T47D (cell line): ENCODE results near the gene TNFAIP8.
A peak's percentile ranks its signal among the peaks of the same experiment; 100 is the strongest.

Experiments
- DNase-seq, 2 experiments: peaks; one replicate each; pipeline versions ENCODE4 v3.0.0 to v3.0.0-alpha.2; 2011 to 2012; ENCODE audit warnings: low read depth in 1 of 2, low spot score in 1 of 2
- JUND ChIP-seq: IDR thresholded peaks from 2 replicates; pipeline ENCODE4 v1.6.1; 2012; ENCODE audit warnings: low read depth
- in situ Hi-C: cut with HindIII; loops from 2 replicates; pipeline ENCODE4 v1.10.0; 2016; ENCODE audit warnings: low sequenced_read_pairs, low pct_unique_long_range_greater_than_20kb

The TNFAIP8 gene

DNA sequence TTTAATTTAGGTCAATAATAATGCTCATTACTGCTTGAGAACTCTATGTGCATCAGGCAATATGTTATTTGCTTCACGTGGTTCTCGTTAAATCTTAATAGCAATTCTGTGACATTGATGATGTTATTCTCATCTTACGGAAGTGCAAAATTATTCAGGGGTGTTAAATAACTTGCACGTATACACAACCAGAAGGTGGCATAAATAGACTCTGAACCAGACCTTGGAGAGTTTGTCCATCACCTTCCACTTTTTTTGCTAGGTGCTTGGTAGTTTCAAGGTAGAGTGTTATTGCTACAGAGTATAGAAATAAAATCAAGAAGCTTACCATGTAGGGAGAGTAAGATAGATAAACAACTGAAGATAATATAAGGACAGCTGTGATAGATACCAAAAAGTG, 23.6 kb upstream of the TNFAIP8 start:
- no peak for DNase-seq
- in situ Hi-C loops: no loop called here
- TF ChIP-seq JUND: no peak

DNA sequence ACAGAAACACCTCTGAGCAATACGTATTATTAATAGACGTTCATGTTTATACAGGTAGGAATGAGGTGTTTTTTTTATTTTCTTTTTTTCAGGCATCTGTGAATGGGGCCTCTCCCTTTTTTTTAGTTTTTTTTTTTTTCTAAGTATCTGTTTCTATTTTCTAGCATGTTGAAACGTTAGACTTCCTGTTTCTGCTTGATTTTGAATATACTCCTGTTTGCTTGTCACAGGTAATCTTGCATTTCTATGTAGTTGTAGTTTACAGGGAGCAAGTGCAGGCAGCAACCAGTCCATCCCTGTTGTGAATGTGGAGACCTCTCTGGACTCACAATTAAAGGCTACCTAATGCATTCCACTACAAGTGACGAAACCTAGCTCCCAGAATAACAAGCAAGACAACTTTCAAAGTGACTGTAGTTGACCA, 22.8 kb upstream of the TNFAIP8 start:
- peak in 1 of 2 experiments; percentile 55 for DNase-seq
- in situ Hi-C loops: no loop called here
- TF ChIP-seq JUND: no peak

DNA sequence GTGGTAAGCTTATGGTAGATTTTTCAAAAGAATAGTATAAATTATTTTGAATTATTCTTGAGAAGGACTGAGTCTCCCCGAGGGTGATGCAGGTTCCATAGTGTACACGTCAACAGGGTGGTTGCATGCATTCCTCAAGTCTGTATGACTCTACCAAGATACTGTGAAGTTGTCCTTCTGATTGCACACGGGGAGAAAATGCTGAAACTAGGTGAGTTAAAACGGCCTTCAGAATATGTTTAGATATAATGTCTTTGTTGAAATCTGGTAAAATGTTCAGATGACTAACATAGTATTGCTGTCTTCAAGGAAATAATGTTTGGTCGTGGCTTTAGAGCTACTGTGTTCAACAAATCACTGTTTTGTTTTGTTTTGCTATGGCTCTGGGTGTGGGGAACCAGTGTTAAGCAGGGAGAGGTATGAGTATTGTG, 22.4 kb upstream of the TNFAIP8 start:
- in situ Hi-C loops: no loop called here
- DNase-seq: no peak

DNA sequence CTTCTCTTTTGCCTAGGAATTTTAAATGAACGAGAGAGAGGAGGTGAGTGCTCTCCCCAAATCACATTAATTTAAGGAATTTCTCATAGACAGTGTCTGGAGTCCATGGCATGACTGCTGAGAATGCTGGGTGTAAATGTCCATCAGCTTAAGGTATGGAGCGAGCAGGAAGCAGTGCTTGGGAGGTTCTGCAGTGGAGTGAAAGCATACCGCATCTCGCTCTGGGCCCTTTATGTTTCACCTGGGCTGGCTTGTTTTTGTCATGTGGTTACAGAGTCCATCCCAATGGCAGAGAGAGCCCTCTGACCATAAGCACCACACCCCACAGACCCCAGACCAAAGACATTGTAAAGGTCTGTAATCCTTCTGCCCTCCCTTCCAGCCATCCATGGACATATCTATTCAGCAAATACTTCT, 20.6 kb upstream of the TNFAIP8 start:
- in situ Hi-C loops: no loop called here
- no peak for DNase-seq
- no peak for TF ChIP-seq JUND

More for the DNA sequence above, 22.4 kb upstream of the TNFAIP8 start:
- TF ChIP-seq JUND: no peak

DNA sequence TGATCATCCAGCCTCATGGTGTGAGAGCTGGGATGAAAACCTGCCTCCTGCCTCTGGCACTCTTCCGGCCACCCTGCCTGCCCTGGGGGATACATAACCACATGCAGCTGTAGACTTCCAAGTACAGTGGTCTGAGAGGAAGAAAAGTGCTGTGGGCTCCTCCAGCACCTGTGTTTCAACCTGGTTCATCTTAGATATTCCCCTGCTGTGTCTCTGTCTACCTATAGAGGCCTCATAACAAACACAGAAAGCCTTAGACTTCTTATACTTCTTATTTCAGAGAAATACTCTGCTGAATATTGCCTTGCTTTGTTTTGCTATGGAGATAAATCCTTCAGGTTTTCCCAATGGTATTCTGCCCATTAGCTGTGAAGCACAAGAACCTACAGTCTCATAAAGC, 19.6 kb upstream of the TNFAIP8 start:
- DNase-seq: no peak
- TF ChIP-seq JUND: no peak
- in situ Hi-C loops: no loop called here

DNA sequence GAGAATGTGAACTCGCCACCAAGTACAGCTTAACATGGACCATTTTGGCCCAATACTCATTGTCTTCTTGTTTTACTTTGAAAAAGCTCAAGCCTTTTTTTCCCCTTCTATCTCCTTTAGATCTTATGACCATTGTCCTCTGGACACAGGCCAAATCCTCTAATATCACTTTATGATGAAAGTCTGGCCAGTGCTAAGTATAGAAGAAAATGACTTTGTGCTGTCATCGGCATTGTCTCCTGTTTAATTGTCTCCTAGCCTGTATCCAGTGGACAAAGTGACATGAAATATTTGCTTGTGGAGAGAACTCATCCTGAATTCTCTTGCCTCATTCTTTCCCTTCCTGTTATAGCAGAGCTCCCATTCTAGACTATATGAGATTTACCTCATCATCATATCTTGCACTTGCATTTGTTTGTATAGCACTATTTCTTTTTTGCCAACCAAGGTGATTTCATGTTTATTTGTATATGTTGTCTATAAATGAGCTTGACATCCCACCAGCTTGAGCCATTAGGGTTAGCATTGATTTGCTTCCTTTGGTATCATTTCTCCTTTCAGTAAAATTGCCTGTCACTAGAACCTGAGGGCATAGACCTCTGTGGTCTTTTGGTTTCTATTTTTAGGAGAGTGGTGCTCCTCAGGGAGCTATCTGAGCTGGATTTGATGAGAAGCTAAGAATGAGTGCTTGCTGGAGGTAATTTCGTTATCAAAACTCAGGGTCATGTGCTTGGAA, 18.8 kb upstream of the TNFAIP8 start:
- DNase-seq: no peak
- in situ Hi-C loops: no loop called here
- no peak for TF ChIP-seq JUND

DNA sequence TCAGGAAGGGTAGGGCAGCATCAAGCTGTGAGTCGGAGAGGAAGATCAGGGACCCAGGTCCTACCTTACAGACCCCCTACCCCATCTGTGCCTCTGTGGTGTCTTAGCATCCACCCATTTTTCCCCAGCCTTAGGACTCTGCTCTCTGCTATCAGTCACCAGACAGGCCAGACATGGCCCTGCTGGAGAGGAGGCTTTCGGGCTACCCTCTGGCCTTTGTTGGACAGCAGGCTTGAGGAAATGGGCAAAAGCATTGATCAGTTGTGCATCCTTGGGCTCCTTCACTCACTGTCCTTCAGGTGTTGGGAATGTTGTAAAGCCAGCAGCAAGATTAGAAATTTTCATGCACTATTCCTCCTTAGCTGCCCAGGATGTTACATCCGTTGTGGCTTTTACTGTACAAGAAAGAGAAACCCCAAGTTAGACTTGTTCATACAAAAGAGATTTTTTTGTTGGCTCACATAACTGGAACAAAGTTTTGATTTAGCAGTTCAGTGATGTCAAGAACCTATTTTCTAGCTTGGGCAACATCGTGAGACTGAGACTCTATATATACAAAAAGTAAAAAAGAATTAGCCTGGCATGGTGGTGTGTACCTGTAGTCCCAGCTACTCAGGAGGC, 17.4 kb upstream of the TNFAIP8 start:
- DNase-seq: no peak
- no peak for TF ChIP-seq JUND
- in situ Hi-C loops: no loop called here

DNA sequence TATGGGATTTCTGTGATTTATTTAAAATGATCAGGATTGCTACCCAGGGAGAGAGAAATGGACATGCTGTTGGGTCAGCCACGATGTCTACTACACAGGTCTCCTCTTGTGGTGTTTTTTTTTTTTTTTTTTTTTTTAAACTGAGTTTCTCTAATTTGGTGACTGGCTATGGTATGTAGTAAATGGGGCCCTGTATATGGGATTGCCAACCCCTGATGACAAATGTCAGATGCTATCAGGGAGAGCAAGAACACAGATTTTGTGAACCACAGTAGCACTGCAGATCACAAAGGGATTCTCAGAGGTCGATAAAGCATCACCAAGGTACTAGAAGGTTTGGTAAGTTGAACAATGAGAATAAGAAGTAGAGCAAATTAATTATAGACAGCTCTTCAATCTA, 16.5 kb upstream of the TNFAIP8 start:
- in situ Hi-C loops: no loop called here
- DNase-seq: no peak
- no peak for TF ChIP-seq JUND

DNA sequence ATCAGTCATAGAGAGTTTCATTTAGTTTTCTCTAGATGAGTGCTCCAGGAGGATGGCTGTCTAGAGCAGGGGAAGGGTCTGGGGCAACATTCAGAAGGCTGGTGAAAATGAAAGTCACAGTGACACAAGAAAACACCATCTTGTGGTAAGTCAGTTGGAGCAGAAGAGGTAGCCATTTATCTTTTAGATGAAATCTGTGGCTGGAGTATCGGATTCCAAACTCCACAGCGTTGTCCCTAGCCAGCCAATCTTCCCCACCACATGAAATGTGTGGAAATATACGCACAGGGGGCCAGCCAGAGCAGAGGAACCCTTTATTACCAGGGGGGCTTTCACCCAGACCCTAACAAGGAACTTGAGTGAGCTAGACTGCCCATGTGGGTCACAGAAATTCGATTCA, 15.9 kb upstream of the TNFAIP8 start:
- TF ChIP-seq JUND: no peak
- no peak for DNase-seq
- in situ Hi-C loops: no loop called here

DNA sequence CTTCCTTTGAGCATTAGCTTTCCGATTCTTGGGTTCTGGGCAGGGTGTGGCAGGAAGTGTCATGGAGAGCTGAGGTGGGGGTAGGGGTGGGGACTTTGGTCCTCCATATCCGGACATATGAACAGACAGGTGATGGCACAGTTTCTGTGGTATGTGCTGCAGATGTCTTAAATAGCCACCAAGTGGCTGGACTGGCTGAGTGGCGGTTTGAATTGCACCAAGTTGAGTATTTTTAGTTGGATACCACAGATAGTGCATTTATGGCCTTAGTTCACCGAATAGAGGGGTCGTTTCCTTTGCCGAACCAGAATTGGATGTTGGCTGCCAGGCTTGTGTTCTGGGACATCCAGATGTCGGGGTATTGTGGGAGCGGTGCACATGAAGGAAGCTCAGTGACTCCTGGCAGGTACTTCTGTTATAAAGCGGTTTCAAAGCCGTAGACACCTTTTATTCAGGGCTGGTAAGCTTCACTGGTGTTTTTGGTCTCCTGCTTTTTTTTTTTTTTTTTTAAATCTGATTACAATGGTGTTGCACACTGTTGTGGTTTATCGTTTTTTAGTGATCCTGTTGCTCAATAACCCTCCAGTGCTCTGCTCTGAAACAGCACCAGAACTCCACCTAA, 15.1 kb upstream of the TNFAIP8 start:
- in situ Hi-C loops: no loop called here
- no peak for TF ChIP-seq JUND
- DNase-seq: no peak

DNA sequence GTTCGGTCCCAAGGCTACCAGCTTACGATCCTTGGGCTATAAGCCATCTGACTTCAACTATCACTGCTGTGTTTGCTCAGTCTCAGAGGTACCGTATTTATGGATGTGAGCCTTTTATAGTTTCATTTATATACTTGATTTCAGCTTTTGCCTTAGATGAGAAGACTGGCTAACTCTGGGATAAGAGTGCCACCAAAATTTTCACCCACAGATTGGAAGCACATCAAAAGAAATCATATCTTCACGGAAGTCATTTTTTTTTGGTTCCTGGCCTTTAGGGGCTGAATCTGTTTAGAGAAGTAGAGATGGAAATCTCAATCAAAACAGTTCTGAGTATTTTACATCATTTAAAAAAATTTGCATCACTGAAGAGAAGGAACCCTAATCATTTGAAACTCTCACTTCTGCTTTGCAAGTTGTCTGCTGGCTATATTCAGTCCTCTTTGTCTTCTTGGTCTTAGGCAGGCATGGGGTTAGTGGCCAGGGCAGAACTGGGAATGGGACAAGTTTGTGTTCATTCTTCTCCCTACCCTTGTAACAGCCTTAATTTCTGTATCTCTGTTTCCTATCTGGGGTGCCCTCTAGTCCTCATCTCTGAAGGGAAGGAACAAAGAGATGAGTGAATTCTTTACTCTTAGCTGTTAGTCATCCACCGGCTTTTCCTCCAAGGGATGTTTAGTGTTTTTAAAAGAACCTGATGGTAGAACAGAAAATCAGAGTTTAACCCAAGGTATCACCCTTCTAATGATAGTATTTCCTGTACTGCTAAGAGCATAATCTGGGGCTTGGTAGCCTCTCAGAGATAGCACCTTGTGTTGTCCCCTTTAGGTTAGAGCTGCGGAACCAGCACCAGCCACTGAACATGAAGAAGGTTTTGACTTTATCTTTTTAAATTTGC, 14.1 kb upstream of the TNFAIP8 start:
- no peak for TF ChIP-seq JUND
- DNase-seq: no peak
- in situ Hi-C loops: no loop called here

DNA sequence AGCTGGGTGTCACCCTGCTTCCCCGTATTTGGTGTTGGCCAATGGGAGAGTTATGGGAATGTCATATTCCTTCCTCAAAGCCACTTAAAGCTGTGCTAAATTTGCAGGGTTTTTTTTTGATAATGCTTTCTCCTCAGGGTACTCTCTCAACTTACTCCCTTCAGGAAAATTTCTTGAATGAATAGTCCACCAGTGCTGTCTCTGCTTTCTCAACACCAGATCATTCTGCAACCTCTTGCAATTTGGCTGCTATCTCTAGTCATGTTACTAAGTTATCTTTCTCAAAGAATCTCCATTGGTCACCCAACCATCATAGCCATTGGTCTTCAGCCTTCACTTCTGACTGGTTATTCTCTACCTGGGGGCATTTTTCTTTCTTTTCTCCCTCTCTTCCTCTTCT, 13.4 kb upstream of the TNFAIP8 start:
- in situ Hi-C loops: no loop called here
- no peak for TF ChIP-seq JUND

More for the DNA sequence above, 13.4 kb upstream of the TNFAIP8 start:
- no peak for DNase-seq
